Measurements from ENCODE around the gene RNF44. TPM values are rescaled to one million over a fixed set of nuclear protein-coding genes. Genes with fewer than 3 reads are reported as not detected.
A peak's percentile ranks its signal among the peaks of the same experiment; 100 is the strongest.

RNF44 gene
- total RNA-seq, 1 experiment from 2014 or later: 33.1 TPM

DNA sequence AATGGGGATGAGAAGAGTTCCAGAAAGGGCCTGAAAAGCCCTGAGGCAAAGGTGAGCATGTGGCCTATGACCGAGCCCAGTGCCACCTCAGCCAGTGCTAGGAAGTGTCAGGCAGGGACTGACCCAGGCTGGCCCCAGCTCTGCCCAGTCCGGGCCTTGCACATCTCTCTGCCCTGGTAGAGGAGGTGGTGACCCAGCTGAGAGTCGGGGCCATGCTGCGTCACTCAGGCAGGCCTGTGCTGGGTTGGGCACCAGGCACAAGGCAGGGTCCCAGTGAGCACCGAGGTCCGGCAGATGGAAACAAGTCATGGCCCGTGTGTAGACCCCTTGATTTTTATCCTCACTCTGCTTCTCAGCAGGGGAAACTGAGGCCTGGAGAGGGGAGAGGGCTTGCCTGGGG, 12.7 kb upstream of the RNF44 start:
- Histone ChIP-seq H3K4me1 (ENCODE audit: low read length) (peaks cover 14% of the 10 kb centered on the region), H3K27me3 (ENCODE audit: low read length) (no peaks in the 10 kb centered on the region), H3K4me3 (ENCODE audit: low read length) (no peak overlapping the region), H3K9me3 (ENCODE audit: low read length) (no peaks in the 10 kb centered on the region), H3K79me2 (ENCODE audit: low read length) (no peaks in the 10 kb centered on the region), H3K36me3 (ENCODE audit: insufficient read depth, low read length) (no peaks in the 10 kb centered on the region), H3K9me2 (replicated peaks; ENCODE audit: insufficient read depth, low read length) (no peaks in the 10 kb centered on the region), H2AFZ (ENCODE audit: low read length) (no peak overlapping the region), H3K27ac (ENCODE audit: low read length) (no peak overlapping the region), H4K20me1 (ENCODE audit: insufficient read depth, low read depth, low read length) (no peaks in the 10 kb centered on the region), H3K4me2 (ENCODE audit: low read depth, low read length, poor library complexity, severe bottlenecking) (no peak overlapping the region), H3K9ac (ENCODE audit: low read length) (no peak overlapping the region)
- no peak for DNase-seq

DNA sequence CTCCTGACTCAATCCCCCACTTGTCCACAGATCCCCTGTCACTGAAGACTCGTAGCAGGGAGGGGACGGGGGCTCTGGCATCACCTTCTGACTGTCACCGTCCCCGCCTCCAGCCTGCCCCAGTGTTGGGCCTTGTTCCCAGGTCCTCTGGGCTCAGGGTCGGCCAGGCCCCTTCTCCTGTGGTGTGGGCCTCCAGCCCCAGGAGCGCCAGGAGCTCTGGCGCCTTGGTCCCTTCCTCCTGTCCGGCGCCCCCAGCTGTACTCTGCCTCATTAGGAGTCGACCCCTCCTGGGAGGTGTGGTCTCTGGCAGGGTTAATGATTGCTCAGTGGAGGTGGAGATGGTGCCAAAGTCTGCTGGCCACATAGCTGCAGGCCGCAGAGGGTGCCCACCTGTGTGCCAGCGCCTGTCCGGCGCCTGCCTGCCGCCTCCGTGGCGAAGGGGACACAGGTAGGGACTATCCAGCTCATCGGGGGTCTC, 11.8 kb upstream of the RNF44 start, which contains the start of gene CDHR2:
CDHR2 (plus strand) TSS at position 376 of the 478 bp plus-strand sequence. CDS start 16,011 bp downstream, outside the sequence.
- Histone ChIP-seq H3K79me2 (ENCODE audit: low read length) (no peaks in the 10 kb centered on the region), H3K4me2 (ENCODE audit: low read depth, low read length, poor library complexity, severe bottlenecking) (no peak within 1 kb of the TSS), H3K9ac (ENCODE audit: low read length) (no peak within 1 kb of the TSS), H2AFZ (ENCODE audit: low read length) (no peak within 1 kb of the TSS), H4K20me1 (ENCODE audit: insufficient read depth, low read depth, low read length) (no peaks in the 10 kb centered on the region), H3K4me3 (ENCODE audit: low read length) (no peak within 1 kb of the TSS), H3K4me1 (ENCODE audit: low read length) (peaks cover 20% of the 10 kb centered on the region), H3K9me3 (ENCODE audit: low read length) (no peaks in the 10 kb centered on the region), H3K27ac (ENCODE audit: low read length) (no peak within 1 kb of the TSS), H3K27me3 (ENCODE audit: low read length) (no peaks in the 10 kb centered on the region), H3K36me3 (ENCODE audit: insufficient read depth, low read length) (no peaks in the 10 kb centered on the region), H3K9me2 (replicated peaks; ENCODE audit: insufficient read depth, low read length) (no peaks in the 10 kb centered on the region)
- no peak for DNase-seq

DNA sequence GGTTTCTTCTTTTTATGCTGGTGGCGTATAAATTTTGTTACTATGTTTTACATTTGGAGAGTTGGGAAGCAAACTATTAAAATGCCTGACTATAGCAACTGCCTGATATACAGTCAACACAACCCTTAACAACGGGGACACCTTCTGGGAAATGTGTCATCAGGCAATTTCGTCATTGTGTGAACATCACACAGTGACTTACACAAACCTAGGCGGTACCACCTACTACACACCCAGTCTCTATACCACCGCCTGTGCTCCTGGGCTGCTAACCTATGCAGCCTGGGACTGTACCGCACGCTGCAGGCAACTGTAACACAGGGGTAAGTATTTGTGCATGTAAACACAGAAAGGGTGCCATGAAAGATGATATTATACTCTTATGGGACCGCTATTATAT, 10.6 kb upstream of the RNF44 start:
- H3K4me1 ChIP-seq (ENCODE audit: low read length): peaks cover 22% of the 10 kb centered on the region
- H3K9me2 ChIP-seq (replicated peaks; ENCODE audit: insufficient read depth, low read length): no peaks in the 10 kb centered on the region
- H3K27me3 ChIP-seq (ENCODE audit: low read length): no peaks in the 10 kb centered on the region
- no peak overlapping the region for H3K4me2 ChIP-seq (ENCODE audit: low read depth, low read length, poor library complexity, severe bottlenecking)
- no peak overlapping the region for H3K27ac ChIP-seq (ENCODE audit: low read length)
- peaks cover 3% of the 10 kb centered on the region; the same call in 1 of the 2 replicates for H3K79me2 ChIP-seq (ENCODE audit: low read length)
- H2AFZ ChIP-seq (ENCODE audit: low read length): no peak overlapping the region
- no peaks in the 10 kb centered on the region for H3K9me3 ChIP-seq (ENCODE audit: low read length)
- no peak overlapping the region for H3K4me3 ChIP-seq (ENCODE audit: low read length)
- H4K20me1 ChIP-seq (ENCODE audit: insufficient read depth, low read depth, low read length): no peaks in the 10 kb centered on the region
- no peak overlapping the region for H3K9ac ChIP-seq (ENCODE audit: low read length)
- DNase-seq: no peak
- H3K36me3 ChIP-seq (ENCODE audit: insufficient read depth, low read length): no peaks in the 10 kb centered on the region

DNA sequence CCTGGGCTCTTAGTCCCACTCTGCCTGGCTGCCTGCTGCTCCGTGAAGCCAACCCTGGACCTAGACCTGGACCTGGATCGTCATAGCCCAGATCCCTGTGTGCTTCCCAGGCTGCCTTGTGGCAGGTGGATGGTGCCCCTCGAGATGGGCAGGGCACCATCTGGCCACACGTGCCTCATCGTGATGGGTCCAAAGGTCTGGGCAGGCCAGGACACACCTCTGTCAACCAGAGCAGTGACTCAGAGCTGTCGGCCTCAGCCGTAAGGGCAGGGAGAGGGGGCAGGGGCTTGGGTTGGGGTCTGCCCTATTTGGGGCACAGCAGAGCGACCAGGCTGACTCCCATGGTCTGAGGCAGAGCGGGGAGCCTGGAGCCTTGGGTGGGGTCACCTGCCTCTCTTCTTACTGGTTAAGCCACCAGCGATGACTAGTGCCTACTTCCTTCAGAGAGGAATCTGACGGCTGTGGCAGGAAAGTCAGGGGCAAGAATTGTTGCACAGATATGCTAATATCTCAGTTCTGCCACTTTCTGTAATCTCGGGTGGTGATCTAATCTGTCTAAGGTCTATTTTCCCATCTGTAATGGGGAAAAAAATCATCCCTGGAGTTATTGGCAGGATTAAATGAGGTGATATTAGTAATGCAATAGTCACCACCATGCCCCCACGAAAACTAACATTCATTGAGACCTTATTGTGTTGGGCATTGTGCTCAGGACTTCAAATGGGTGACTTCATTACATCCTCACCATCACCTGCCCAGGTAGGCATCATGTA, 8.7 kb upstream of the RNF44 start:
- Histone ChIP-seq H2AFZ (ENCODE audit: low read length) (no peak overlapping the region), H3K4me2 (ENCODE audit: low read depth, low read length, poor library complexity, severe bottlenecking) (no peak overlapping the region), H3K79me2 (ENCODE audit: low read length) (peaks cover 8% of the 10 kb centered on the region), H3K27ac (ENCODE audit: low read length) (no peak overlapping the region), H3K9me2 (replicated peaks; ENCODE audit: insufficient read depth, low read length) (no peaks in the 10 kb centered on the region), H3K36me3 (ENCODE audit: insufficient read depth, low read length) (no peaks in the 10 kb centered on the region), H3K9ac (ENCODE audit: low read length) (no peak overlapping the region), H3K27me3 (ENCODE audit: low read length) (no peaks in the 10 kb centered on the region), H3K4me3 (ENCODE audit: low read length) (no peak overlapping the region), H3K4me1 (ENCODE audit: low read length) (peaks cover 39% of the 10 kb centered on the region), H4K20me1 (ENCODE audit: insufficient read depth, low read depth, low read length) (no peaks in the 10 kb centered on the region), H3K9me3 (ENCODE audit: low read length) (no peaks in the 10 kb centered on the region)
- no peak for DNase-seq

DNA sequence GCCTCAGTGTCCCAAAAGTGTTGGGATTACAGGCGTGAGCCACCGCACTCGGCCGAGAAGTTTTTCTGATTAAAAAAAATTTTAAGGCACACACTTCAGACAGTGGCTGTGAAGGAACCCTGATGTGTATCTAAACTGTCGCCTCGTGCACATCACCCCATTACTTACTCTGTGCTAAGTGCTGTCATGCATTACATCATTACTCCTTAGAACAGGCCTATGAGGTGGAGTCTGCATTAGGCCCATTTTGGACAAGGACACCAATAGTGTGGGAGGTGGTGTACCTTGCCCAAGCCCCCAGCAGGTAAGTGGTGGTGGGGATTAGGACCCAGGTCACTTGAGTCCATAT, 8.2 kb upstream of the RNF44 start:
- H3K4me2 ChIP-seq (ENCODE audit: low read depth, low read length, poor library complexity, severe bottlenecking): no peak overlapping the region
- H3K4me1 ChIP-seq (ENCODE audit: low read length): peaks cover 39% of the 10 kb centered on the region

DNA sequence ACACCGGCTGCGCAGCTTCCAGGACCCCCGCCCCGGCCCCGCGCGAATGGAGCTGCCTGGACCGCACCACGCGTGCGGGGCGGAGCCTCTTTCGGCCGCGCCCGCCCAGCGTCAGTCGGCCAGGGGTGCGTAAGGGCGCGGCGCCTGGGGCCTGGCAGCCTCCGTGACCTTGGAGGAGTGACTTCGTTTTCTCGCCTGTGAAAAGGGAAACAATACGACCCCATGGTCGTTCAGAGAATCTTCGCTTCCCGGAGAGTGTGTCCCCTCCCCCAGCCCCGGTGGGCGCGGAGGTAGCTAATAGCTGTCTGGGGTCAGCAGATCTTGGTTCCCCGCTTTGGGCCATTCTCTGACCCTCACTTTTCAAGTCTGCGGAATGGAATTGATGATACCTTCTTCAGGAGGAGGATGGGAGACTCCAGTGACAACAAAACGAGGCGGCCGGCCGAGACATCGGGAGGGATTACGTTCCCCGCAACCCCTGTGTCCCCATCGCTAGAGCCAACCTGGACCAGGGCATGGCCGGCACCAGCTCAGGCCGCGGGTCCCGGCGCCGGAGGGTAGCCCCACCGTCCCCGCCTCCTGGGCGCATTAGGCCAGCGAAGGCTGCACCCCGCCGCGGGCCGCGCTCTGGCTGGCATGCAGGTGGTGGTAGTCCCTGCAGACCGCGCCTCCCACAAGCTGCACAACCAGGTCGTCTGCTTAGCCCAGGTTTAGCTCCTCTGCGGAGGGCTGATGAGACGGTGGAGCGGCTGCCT, 6.4 kb upstream of the RNF44 start:
- Histone ChIP-seq H3K9ac (ENCODE audit: low read length) (peak overlapping the region; percentile 90), H3K4me3 (ENCODE audit: low read length) (peak overlapping the region; percentile 90), H3K27ac (ENCODE audit: low read length) (peak overlapping the region; percentile 80), H3K4me2 (ENCODE audit: low read depth, low read length, poor library complexity, severe bottlenecking) (peak overlapping the region; percentile 98), H3K9me3 (ENCODE audit: low read length) (no peaks in the 10 kb centered on the region), H4K20me1 (ENCODE audit: insufficient read depth, low read depth, low read length) (no peaks in the 10 kb centered on the region), H2AFZ (ENCODE audit: low read length) (peak overlapping the region; percentile 100), H3K79me2 (ENCODE audit: low read length) (peaks cover 10% of the 10 kb centered on the region), H3K4me1 (ENCODE audit: low read length) (peaks cover 51% of the 10 kb centered on the region), H3K27me3 (ENCODE audit: low read length) (no peaks in the 10 kb centered on the region), H3K9me2 (replicated peaks; ENCODE audit: insufficient read depth, low read length) (no peaks in the 10 kb centered on the region), H3K36me3 (ENCODE audit: insufficient read depth, low read length) (no peaks in the 10 kb centered on the region)
- peak; percentile 95 for DNase-seq

More for the DNA sequence above, 8.2 kb upstream of the RNF44 start:
- no peaks in the 10 kb centered on the region for H3K36me3 ChIP-seq (ENCODE audit: insufficient read depth, low read length)
- no peaks in the 10 kb centered on the region for H3K27me3 ChIP-seq (ENCODE audit: low read length)
- no peak overlapping the region for H2AFZ ChIP-seq (ENCODE audit: low read length)
- no peaks in the 10 kb centered on the region for H4K20me1 ChIP-seq (ENCODE audit: insufficient read depth, low read depth, low read length)
- H3K9me3 ChIP-seq (ENCODE audit: low read length): no peaks in the 10 kb centered on the region
- DNase-seq: no peak
- H3K79me2 ChIP-seq (ENCODE audit: low read length): peaks cover 10% of the 10 kb centered on the region
- H3K9ac ChIP-seq (ENCODE audit: low read length): no peak overlapping the region
- H3K4me3 ChIP-seq (ENCODE audit: low read length): no peak overlapping the region
- no peaks in the 10 kb centered on the region for H3K9me2 ChIP-seq (replicated peaks; ENCODE audit: insufficient read depth, low read length)
- H3K27ac ChIP-seq (ENCODE audit: low read length): no peak overlapping the region

DNA sequence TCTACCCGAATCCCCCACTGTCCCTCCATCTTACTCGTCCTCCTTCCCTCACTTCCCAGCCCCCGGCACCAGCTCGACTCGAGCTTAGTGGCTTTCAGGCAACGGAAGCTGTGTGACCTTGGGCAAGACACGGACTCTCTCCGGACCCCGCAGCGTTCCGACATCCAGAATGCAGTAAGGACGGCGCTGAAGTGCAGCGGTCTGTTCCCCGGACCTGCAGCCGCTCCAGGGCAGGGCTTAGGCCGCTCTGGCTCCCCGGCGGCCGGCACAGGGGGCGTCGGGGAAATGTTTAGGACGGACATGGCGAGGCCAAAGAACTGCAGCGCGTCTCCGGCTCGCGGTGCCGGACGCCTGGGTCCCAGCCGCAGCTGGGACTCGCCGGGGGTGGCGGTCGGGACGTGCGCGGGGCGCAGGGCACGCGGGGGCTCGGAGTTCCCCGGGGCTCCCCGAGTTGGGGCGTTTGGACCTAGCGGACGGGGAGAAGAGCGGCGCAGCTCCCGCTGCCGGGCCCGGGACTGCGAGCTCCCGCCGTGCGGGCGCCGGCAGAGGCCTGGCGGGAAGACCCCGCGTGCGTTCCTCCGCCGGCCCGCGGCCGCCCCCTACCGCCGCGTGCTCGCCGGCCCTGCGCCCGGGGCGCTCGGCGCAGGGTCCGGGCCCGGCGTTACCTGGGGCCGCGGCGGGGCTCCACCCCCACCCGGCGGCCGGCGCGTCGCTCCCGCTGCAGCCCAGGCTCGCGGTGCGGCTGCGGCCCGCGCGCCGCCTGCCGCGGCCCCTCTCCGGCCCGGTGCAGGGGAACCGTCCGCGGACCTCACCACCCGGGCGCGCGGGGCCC, 5.6 kb upstream of the RNF44 start:
- peaks cover 58% of the 10 kb centered on the region for H3K4me1 ChIP-seq (ENCODE audit: low read length)
- peak overlapping the region; percentile 98 for H3K4me2 ChIP-seq (ENCODE audit: low read depth, low read length, poor library complexity, severe bottlenecking)
- H3K9me2 ChIP-seq (replicated peaks; ENCODE audit: insufficient read depth, low read length): no peaks in the 10 kb centered on the region
- H3K79me2 ChIP-seq (ENCODE audit: low read length): peaks cover 10% of the 10 kb centered on the region
- peak overlapping the region; percentile 27; the same call in 1 of the 2 replicates for H2AFZ ChIP-seq (ENCODE audit: low read length)
- H3K36me3 ChIP-seq (ENCODE audit: insufficient read depth, low read length): no peaks in the 10 kb centered on the region
- H3K27ac ChIP-seq (ENCODE audit: low read length): peak overlapping the region; percentile 64
- peak; percentile 79 for DNase-seq
- H3K9ac ChIP-seq (ENCODE audit: low read length): peak overlapping the region; percentile 90
- H4K20me1 ChIP-seq (ENCODE audit: insufficient read depth, low read depth, low read length): no peaks in the 10 kb centered on the region
- peak overlapping the region; percentile 90 for H3K4me3 ChIP-seq (ENCODE audit: low read length)
- H3K27me3 ChIP-seq (ENCODE audit: low read length): no peaks in the 10 kb centered on the region
- no peaks in the 10 kb centered on the region for H3K9me3 ChIP-seq (ENCODE audit: low read length)

Measured in Karpas-422 (cell line).